ENCODE data around the gene EPHA4.

Gene EPHA4

DNA sequence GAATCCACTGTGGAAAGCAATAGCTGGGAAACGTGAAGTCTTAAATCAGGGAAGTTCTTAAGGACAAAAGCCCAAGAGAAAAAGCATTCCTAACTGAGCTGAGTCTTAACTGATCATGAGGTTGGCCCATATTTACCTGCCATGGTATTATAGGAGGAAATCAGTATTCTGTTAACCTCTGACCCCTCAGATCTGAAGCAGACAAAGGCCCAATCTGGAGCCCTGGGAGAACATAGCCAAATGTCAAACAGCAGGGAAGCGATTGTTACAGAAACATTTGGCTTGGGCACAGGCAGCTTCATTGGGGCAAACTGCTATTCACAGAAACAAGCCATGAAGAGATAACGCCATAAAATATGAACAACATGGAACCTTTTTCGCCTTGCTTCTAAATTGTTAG, 18.8 kb downstream of the EPHA4 start:
- Histone ChIP-seq H3K27me3 (ENCODE audit: insufficient read depth, low read length, poor library complexity, severe bottlenecking) (no peaks in the 10 kb centered on the region), H3K9me2 (replicated peaks; ENCODE audit: low read depth, low read length) (no peaks in the 10 kb centered on the region), H3K4me2 (ENCODE audit: low read depth, low read length, poor library complexity, severe bottlenecking) (no peak overlapping the region), H4K20me1 (ENCODE audit: insufficient read depth, low read length, poor library complexity, severe bottlenecking) (no peaks in the 10 kb centered on the region), H3K4me1 (ENCODE audit: insufficient read depth, low read length, poor library complexity, severe bottlenecking) (peaks cover 45% of the 10 kb centered on the region), H3K9ac (ENCODE audit: low read depth, low read length, poor library complexity, severe bottlenecking) (no peak overlapping the region), H3K4me3 (ENCODE audit: low read length, poor library complexity, severe bottlenecking) (no peak overlapping the region), H2AFZ (ENCODE audit: low read length) (no peak overlapping the region), H3K79me2 (ENCODE audit: insufficient read depth, low read length) (no peaks in the 10 kb centered on the region; the same call in 1 of the 2 replicates), H3K9me3 (ENCODE audit: insufficient read depth, low read depth, low read length) (no peaks in the 10 kb centered on the region), H3F3A (ENCODE audit: low read depth) (0 out of 2 replicates have a peak, but pooled peaks cover 4% of the 10 kb centered on the region), H3K36me3 (ENCODE audit: insufficient read depth, low read length) (no peaks in the 10 kb centered on the region)
- TF ChIP-seq, protein P1, sequence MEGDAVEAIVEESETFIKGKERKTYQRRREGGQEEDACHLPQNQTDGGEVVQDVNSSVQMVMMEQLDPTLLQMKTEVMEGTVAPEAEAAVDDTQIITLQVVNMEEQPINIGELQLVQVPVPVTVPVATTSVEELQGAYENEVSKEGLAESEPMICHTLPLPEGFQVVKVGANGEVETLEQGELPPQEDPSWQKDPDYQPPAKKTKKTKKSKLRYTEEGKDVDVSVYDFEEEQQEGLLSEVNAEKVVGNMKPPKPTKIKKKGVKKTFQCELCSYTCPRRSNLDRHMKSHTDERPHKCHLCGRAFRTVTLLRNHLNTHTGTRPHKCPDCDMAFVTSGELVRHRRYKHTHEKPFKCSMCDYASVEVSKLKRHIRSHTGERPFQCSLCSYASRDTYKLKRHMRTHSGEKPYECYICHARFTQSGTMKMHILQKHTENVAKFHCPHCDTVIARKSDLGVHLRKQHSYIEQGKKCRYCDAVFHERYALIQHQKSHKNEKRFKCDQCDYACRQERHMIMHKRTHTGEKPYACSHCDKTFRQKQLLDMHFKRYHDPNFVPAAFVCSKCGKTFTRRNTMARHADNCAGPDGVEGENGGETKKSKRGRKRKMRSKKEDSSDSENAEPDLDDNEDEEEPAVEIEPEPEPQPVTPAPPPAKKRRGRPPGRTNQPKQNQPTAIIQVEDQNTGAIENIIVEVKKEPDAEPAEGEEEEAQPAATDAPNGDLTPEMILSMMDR (conservative IDR thresholded peaks at IDR 0.05; ENCODE audit: low read length): no peak
- TF ChIP-seq EZH2phosphoT487 (IDR thresholded peaks at IDR 0.05; ENCODE audit: borderline replicate concordance): no peak

DNA sequence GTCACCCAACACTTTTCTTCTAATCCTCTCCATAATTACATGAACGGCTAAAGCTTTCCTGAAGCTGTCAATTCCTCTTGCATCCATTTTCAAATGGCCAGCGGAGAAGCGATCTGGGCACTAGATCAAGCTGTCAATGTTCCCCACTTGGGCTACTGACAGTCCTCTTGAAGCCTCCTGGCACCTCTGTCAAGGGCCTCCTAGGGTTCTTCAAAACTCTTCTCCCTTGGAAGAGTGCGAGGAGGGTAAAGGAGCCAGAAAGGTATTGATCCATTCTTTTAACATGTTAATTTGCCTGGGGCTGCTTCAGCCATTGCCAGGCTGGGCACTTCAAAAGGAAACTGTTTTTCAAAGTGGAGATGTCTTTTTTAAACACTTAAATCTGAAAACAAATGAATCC, 19.8 kb downstream of the EPHA4 start:
- no peak overlapping the region for H3K4me3 ChIP-seq (ENCODE audit: low read length, poor library complexity, severe bottlenecking)
- no peak for TF ChIP-seq EZH2phosphoT487 (IDR thresholded peaks at IDR 0.05; ENCODE audit: borderline replicate concordance)
- TF ChIP-seq, protein P1 (conservative IDR thresholded peaks at IDR 0.05; ENCODE audit: low read length): no peak
- no peak overlapping the region for H3K9ac ChIP-seq (ENCODE audit: low read depth, low read length, poor library complexity, severe bottlenecking)
- H3K4me2 ChIP-seq (ENCODE audit: low read depth, low read length, poor library complexity, severe bottlenecking): no peak overlapping the region
- no peaks in the 10 kb centered on the region for H3K9me2 ChIP-seq (replicated peaks; ENCODE audit: low read depth, low read length)
- no peaks in the 10 kb centered on the region for H3K36me3 ChIP-seq (ENCODE audit: insufficient read depth, low read length)
- no peaks in the 10 kb centered on the region for H4K20me1 ChIP-seq (ENCODE audit: insufficient read depth, low read length, poor library complexity, severe bottlenecking)
- no peaks in the 10 kb centered on the region for H3K27me3 ChIP-seq (ENCODE audit: insufficient read depth, low read length, poor library complexity, severe bottlenecking)
- 0 out of 2 replicates have a peak overlapping the region, but pooled peaks have one; percentile 37 for H2AFZ ChIP-seq (ENCODE audit: low read length)
- H3K79me2 ChIP-seq (ENCODE audit: insufficient read depth, low read length): no peaks in the 10 kb centered on the region; the same call in 1 of the 2 replicates
- H3F3A ChIP-seq (ENCODE audit: low read depth): 0 out of 2 replicates have a peak, but pooled peaks cover 4% of the 10 kb centered on the region
- peaks cover 34% of the 10 kb centered on the region for H3K4me1 ChIP-seq (ENCODE audit: insufficient read depth, low read length, poor library complexity, severe bottlenecking)
- no peaks in the 10 kb centered on the region for H3K9me3 ChIP-seq (ENCODE audit: insufficient read depth, low read depth, low read length)

DNA sequence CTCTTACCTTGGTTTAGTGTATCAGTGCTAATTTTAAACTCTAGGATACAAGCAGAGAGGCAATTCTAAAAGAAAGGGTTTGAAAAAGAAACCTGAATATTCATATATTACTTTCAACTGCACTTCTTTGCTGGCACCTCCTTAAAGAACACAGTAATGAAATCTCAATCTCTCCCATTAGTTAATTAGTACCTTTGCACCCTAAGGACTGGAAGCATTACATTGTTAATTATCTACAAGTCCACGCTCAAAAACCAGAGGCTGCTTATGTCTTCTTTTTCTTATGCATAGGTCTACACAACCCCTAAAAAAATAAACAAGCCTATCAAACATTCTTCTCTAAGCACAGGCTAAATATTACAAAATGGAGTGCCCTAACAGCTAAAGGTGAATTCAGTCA, 20.2 kb downstream of the EPHA4 start:
- no peak overlapping the region for H3K9ac ChIP-seq (ENCODE audit: low read depth, low read length, poor library complexity, severe bottlenecking)
- no peaks in the 10 kb centered on the region for H3K27me3 ChIP-seq (ENCODE audit: insufficient read depth, low read length, poor library complexity, severe bottlenecking)
- H3K4me2 ChIP-seq (ENCODE audit: low read depth, low read length, poor library complexity, severe bottlenecking): no peak overlapping the region
- no peaks in the 10 kb centered on the region for H3K36me3 ChIP-seq (ENCODE audit: insufficient read depth, low read length)
- H3K4me1 ChIP-seq (ENCODE audit: insufficient read depth, low read length, poor library complexity, severe bottlenecking): peaks cover 31% of the 10 kb centered on the region
- no peaks in the 10 kb centered on the region for H3K9me2 ChIP-seq (replicated peaks; ENCODE audit: low read depth, low read length)
- H3K79me2 ChIP-seq (ENCODE audit: insufficient read depth, low read length): no peaks in the 10 kb centered on the region; the same call in 1 of the 2 replicates
- no peak overlapping the region; the same call in 1 of the 2 replicates for H2AFZ ChIP-seq (ENCODE audit: low read length)
- TF ChIP-seq, protein P1 (conservative IDR thresholded peaks at IDR 0.05; ENCODE audit: low read length): no peak
- TF ChIP-seq EZH2phosphoT487 (IDR thresholded peaks at IDR 0.05; ENCODE audit: borderline replicate concordance): no peak
- no peaks in the 10 kb centered on the region for H3K9me3 ChIP-seq (ENCODE audit: insufficient read depth, low read depth, low read length)
- no peaks in the 10 kb centered on the region for H4K20me1 ChIP-seq (ENCODE audit: insufficient read depth, low read length, poor library complexity, severe bottlenecking)
- H3K4me3 ChIP-seq (ENCODE audit: low read length, poor library complexity, severe bottlenecking): no peak overlapping the region
- H3F3A ChIP-seq (ENCODE audit: low read depth): 0 out of 2 replicates have a peak, but pooled peaks cover 4% of the 10 kb centered on the region

All from Loucy (cell line).